NCI-H1105 treated with DMSO at 0.1 percent for 48 hours (cell line): ENCODE results near the gene PPA2.
"Not testable (repeated sequence)": the region's sequence is repeated elsewhere in the genome, so short reads cannot be mapped to it uniquely, and the experiment has no call there.

Experiments
- DNase-seq: peaks from one replicate; lab custom pipeline; 2025; lab: John Stamatoyannopoulos, UW

PPA2 gene

DNA sequence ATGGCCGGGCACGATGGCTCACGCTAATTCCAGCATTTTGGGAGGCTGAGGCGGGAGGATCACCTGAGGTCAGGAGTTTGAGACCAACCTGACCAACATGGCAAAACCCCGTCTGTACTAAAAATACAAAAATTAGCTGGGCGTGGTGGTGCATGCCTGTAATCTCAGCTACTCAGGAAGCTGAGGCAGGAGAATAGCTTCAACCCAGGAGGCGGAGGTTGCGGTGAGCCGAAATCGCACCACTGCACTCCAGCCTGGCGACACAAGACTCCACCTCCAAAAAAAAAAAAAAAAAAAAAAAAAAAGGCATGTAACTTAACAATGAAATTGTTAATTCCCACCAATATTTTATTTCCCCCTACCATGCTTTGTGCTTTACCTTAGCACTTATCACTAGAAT is 15.3 kb downstream of the PPA2 start:
- not testable (repeated sequence) for DNase-seq

DNA sequence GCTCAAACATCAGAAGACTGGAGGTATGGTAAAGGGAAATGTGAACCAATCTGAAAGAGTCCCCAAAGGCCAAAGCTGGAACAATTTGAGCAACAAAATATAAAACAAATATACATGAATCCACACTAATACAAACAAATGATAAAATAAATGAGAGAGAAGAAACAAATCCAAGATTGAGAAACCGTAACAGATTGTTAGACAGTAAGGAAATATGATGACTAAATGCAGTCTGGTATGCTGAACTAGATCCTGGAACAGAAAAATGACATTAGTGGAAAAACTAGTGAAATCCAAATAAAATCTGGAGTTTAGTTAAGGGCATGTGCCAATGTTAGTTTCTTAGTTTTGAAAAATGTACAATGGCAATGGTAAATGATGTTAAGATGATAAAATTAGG is 15.9 kb downstream of the PPA2 start:
- no peak for DNase-seq

DNA sequence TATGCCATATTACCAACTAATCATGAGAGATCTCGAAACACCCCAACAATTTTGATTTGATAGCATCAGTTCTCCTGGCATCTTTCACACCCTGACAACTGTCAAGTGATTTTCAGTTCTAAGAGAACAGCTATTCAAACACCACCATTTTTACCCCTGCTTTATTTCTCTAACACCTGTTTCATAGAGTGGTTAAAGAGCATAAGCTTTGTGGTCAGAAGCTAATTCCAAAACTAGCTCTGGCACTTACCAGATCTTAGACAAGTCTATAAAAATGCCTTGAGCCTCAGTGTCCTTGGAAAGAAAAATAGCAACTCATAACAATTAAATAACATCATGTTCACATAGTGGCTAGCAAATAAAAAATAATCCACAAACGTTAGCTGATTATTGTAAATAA is 17.9 kb downstream of the PPA2 start:
- no peak for DNase-seq

DNA sequence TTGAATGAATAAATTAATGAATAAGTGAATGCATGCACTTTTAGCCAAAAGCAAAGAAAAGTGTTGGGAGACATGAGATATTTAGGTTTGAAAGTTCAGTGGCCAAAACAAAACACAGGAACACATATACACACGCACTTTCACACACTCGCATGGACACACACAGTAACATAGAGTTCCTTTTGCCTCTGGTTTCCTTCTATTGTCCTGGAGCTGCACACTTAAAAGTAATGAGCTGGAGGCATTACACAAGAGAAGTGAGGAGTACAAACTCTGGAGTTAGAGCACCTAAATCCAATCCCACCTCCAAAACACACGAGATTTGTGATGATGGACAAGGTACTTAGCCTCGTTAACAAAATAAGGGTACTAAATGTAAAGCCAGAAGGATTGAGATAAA is 18.7 kb downstream of the PPA2 start:
- no peak for DNase-seq

DNA sequence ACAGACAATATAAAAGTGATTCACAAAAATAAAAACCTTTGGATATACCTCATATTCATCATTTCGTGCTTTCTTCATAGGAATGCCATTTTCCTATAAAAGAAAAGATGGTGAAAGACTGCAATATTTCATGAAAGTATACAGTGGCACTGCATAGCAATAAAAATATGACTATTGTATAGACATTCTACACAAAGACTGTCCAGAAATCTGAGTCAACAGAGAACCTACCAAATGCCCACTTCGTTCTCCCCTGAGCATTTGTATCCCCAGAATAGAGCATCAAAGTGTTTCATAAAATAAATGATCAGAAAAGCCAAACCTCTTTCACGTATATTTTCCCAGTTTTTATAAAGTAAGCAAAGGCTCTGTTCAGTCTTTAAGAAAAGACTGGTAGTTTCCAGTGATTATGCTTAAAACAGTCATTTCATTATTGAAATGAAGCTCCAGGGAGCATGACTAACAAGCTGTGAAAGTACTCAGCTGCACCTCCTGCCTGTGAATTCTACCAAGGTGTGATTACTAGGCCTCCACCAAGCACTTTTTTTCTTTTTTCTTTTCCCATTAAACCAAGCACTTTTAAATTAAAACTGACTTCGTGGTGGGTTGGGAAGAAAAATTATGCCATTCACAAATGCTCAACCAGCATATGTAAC is 20.2 kb downstream of the PPA2 start:
- no peak for DNase-seq

DNA sequence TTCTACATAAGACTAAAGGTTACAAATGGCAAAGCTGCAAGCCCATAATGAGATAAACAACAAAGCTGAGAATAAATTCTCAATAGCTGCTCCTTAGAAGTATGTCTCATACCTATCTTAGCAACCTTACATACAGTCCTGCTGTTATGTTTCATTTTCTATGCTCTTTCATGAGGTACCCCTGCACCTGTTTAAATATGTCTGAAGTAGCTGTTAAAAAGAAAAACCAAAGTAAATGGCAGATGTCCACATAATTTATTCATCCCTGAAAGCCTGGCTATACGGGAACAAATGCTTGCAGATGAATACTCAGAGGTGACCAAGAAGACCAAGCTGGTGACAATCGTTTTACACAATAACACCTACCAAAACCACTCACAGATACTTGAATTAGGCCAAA is 22.5 kb downstream of the PPA2 start:
- DNase-seq: peak; percentile 84

DNA sequence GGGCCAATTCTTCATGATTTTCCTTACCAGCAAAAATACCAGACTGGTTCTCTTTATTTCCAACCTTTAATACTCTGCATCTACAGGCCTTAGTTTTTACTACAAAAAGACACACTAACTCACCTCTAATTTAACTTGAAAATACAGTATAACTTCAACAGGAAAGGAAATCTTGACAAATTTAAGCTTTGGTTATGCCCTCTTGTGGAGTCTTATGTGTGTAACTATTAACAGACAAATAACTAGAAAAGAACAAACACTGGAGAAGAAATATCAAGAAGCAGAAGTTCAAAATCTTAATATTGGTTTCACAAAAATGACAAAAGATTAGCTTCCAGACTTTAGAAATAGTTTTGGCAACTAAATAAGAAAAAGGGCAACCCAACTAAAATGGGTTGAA is 33.0 kb downstream of the PPA2 start:
- DNase-seq: no peak

DNA sequence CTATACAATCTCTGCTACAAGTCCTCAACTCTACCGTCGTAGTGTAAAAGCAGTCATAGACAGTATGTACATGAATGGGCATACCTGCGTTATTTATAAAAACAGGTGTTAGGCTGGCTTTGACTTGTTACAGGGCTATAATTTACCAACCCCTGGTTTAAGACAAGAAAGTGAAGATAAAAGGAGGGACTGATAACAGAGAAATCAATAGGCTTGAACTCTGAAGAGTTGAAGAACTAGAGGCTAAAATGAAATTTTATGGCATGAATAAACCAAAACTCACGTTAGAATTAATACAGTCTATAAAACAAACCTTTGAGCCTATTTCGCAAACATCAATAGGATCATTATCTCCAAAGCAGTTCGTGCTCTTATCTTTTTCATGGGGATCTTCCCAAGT is 36.2 kb downstream of the PPA2 start:
- no peak for DNase-seq

DNA sequence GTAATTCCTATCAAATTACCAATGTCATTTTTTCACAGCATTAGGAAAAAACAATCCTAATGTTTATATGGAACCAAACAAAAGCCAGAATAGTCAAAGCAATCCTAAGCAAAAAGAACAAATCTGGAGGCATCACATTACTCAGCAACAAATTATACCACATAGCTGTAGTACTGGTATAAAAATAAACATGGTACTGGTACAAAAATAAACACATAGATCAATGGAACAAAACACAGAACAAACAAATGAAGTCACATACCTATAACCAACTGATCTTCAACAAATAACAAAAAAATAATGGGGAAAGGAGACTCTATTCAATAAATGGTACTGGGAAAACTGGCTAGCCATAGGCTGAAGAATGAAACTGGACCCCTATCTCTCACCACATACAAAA is 37.4 kb downstream of the PPA2 start:
- no peak for DNase-seq

DNA sequence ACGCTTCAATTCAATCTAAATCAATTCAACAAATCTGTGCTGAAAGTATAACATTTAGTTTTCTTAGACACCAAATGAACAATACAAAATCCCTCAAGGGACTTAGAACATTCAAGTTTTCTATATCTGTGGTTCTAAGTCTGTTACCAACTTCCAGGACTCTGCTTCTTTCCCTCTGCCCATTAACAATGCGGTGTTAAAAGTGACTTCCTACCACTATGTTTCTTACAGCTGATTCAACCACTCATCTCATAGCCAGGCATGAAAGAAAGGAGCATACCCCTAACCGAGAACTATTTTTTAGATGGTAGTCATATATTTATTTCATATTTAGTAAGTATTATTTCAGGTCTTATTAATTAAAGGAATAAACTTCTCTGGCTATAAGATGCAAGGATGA is 38.9 kb downstream of the PPA2 start:
- DNase-seq: no peak

DNA sequence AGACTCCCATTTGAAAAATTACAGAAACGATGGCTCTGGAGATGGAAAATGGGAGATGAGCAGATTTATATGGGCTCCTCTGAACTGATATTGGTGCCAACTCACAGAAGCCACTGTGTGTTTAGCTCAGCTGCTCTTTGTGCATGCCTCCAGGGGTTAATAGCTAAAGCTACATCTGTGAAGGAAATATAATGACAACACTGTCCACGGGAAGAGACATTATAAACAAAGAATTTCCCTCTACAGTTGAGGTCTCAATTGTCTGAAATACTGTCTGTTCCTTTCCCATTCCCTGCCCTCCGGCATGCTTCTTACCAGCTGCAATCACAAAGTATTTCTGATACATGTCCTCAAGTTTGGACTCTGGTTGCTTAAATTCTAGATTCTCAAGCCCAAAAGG is 40.4 kb downstream of the PPA2 start:
- DNase-seq: no peak

DNA sequence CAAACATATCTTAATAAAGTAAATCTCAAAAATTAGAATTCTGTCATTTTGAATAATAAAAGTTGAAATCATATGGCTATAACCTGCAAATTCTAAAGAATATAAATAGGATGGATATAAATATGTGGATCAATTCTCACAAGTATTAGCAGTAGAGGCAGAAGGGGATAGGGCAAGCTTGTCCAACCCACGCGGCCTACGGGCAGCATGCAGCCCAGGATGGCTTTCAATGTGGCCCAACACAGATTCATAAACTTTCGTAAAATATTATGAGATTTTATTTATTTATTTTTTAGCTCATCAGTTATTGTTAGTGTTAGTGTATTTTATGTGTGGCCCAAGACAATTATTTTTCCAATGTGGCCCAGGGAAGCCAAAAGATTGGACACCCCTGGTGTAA is 41.4 kb downstream of the PPA2 start:
- DNase-seq: no peak

DNA sequence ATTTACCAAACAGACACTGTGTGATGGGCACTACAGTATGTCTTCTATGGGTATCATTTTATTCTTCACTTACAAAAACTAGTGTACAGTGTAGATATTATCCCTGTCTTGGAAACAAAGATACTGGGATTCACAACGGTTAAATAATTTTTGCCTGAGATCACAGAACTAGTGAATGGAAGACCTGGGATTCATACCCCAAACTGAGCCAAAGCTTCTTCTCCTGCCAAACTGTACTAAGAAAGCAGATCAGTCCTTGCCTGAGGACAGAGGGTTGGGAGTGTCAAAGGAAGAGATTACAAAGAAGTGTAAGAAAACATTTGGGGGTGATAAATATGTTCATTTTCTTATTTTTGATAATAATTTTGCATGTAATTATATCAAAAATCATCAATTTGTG is 43.1 kb downstream of the PPA2 start:
- DNase-seq: no peak

DNA sequence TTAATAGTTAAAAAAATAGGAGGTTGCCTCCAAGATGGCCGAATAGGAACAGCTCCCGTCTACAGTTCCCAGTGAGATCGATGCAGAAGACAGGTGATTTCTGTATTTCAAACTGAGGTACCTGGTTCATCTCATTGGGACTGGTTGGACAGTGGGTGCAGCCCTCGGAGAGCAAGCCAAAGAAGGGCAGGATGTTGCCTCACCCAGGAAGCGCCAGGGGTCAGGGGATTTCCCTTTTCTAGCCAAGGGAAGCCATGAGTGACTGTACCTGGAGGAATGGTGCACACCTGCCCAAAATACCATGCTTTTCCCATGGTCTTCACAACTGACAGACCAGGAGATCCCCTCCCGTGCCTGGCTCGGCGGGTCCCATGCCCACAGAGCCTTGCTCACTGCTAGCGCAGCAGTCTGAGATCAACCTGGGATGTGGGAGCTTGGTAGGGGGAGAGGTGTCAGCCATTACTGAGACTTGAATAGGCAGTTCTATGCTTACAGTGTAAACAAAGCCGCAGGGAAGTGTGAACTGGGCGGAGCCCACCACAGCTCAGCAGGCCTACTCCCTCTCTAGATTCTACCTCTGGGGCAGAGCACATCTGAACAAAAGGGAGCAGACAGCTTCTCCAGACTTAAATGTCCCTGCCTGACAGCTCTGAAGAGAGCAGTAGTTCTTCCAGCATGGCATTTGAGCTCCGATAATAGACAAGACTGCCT is 47.5 kb downstream of the PPA2 start:
- DNase-seq: no peak

DNA sequence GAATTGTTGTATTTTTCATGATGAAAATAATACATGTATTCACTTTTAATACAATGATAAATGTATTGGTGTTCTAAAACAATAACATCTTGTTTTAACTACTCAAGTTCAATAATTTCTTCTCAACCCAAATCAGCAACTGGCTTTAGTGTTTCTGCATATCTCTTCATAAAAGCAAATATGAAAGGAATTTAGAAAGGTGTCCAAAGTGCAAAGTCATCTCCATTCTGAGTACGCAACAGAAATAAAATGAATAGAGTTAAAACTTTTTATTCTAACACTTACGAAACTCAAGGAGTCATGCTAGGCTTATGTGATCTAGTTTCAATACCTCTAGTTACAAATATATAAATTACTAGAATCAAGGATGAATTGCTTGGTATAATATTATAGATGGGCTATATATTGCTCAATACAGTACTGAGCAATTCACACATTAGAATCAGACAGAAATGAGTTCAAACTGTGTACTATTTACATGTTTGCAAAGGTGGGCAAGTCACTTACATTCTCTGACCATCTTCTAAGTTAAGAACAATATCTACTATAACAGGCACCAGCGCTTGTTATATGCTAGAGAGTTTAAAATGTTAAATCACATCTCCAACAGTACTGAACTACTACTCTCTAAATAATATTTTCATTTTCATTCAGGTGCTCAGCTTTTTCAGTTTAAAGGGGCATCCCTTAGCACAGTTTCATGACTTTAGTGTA is 51.5 kb downstream of the PPA2 start:
- no peak for DNase-seq

DNA sequence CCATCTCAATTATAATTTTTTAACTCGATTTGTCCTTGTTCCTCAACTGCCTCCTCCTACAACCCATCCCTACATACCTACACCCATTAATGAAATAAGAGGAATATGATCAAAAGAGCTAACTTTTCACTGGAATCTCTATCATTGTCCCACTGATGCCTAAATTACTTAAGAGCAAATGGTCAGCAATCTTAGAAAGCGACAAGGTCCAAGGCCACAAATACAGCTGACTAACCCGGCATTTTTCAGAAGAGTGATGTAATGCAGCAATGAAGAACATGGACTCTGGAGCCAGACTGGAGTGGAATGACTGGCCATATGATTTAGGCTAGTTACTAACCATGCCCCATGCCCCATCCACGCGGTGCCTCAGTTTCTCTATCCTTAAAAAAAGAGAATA is 56.2 kb downstream of the PPA2 start:
- no peak for DNase-seq

DNA sequence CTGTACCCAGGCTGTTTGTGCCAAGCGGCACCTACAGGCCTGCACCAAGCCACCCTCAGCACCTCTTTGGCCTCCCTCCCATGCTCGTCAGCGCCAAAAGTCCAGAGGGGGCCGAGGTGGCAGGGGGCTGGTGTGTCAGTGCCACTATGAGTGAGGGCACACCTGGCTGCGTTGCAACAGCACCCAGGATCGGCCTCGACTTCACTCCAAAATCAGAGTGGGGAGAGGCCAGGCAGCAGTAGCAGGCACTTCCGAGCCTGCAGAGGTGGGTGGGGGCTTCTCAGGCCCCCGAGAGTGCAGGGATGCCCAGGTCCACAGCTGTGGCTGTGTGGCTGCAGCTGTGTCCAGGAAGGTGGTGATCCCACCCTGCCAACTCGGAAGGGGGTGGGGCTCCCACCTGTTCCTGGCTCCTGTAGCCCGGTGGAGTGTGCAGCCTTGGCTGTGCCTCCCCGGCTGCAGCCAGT is 58.5 kb downstream of the PPA2 start:
- DNase-seq: no peak

DNA sequence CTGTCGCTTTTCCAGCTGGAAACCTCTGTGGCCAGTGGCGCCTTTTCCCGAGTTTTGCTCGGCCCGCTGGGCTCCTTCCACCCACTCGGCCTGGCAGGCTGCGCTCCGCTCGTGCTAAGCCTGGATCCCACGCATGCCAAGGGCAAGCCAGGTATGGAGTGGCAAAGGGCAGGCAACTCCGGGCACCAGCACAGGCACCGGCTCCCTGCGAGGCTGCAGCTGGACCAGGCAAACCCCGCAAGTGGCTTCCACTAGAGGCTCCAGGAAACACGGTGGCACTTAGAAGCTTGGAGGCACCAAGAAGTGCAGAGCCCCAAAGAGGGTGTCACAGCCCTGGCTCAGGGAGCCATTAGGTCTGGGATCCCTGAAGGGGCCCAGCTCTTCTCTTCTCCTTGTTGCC is 59.5 kb downstream of the PPA2 start:
- DNase-seq: no peak

DNA sequence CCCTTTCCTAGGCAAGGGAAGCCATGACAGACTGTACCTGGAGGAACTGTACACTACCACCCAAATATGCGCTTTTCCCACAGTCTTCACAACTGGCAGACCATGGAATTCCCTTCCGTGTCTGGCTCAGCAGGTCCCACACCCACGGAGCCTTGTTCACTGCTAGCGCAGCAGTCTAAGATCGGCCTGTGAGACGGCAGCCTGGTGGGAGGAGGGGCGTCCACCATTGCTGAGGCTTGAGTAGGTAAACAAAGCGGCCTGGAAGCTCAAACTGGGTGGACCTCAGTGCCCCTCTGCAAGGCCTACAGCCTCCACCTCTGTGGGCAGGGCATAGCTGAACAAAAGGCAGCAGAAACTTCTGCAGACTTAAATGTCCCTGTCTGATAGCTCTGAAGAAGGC is 64.7 kb downstream of the PPA2 start:
- DNase-seq: not testable (repeated sequence)

DNA sequence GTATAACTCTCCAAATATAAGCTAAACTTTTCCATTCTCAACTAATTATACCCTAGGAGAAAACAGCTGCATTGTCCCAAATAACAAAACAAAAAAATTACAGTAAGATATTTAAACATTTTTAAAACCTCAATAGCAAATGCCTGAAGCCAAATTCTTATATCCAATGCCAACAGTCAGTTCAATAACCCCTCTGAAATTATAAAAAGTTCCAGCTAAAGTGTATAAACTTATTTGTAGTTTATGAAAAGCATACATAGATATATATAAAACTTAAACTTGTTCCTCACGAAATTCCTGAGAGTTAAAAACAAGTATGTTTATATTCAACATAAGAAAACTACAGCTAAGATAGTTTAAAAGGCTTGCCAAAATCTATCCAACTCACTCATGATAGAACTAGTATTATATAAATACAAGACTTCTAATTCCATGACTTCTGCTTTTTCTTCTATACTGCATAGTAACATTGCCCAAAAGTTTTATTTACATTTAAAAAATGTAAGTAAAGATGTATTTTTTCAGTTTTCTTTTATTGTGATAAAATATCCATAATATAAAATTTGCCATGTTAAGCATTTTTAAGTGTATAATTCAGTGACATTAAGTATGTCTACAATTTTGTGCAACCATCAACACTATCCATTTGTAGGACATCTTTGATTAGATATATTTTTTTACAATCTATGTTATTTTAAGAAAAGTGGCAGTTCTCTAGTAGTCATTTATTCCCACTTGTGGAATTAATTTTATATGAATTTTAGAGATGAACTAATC is 72.8 kb downstream of the PPA2 start:
- DNase-seq: no peak

DNA sequence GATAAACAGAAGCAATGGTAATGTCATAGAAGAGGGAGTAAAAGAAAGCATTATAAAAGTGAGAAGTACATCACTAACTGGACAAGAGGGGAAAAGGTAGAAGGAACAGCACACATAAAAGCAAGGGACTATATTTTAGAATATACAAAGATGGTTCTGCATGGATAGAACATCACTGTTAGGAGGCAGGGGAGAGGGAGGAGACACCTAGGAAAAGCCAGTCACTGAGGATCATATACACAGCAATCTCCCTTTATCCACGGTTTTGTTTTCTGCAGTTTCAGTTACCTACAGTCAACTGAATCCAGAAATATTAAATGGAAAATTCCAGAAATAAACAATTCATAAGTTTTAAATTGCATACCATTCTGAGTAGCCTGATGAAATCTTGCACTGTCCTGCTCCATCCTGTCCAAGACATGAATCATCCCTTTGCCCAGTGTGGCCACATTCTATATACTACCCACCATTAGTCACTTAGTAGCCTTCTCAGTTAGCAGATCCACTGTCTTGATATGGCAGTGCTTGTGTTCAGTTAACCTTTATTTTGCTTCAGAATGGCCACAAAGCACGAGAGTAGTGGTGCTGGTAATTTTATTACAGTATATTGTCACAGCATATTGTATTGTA is 74.2 kb downstream of the PPA2 start:
- no peak for DNase-seq

DNA sequence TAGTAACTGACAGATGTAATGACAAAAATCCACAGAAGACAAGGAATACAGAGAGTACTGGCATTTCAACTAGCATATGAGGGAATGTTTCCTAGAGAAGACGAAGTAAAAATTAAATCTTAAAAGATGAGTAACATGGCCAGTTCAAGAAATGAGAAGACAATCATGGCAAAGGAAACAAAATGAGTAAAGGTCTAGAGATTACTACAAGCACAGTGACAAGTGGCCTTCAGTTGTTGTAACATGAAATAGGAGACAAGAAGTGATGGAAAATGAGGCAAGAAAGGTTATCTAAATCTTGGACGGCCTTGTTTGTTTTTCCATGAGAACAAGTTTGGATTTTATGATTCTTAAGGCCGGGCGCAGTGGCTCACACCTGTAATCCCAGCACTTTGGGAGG is 81.0 kb downstream of the PPA2 start:
- no peak for DNase-seq
